Heart left ventricle (tissue), 13 donors: ENCODE measurements around the gene PTPRN2.

Experiments used
- POLR2A ChIP-seq, 2 donors: fragments of 450-650 bp; IDR thresholded peaks; one replicate each; pipeline ENCODE4 v1.6.1; 2017; ENCODE audit warnings: antibody characterized with exemption in 2 of 2, mild to moderate bottlenecking in 2 of 2, moderate library complexity in 2 of 2
- TF ChIP-seq, protein P1 (sequence below), 12 donors: fragments of 200-600 bp; sonication (generic) in 4 of 12; IDR thresholded peaks; one replicate each; pipeline versions ENCODE4 v1.5.0 to v1.8.0; 2018 to 2022; ENCODE audit warnings: antibody characterized with exemption in 12 of 12, mild to moderate bottlenecking in 5 of 12
- donor health status: ischemic (EF 13 %, LVEDD 7.1; RV severe dilation, severe dysfunction).
- donor health status: DM: no; HTN: yes; CAD: no.
- donor health status: DM: no; HTN: no; CAD: no.
- donor health status: ischemic (EF 25% LVEDD 6.9; RV normal size, moderate dysfunction).
- donor health status: ischemic (EF 25% LVEDD 5.7; RV mildly dilated, moderate dysfunction).
- donor health status: ischemic (EF 35%, LVEDD 5.7; RV mildly dilated, moderate dysfunction).
- donor health status: nonischemic (EF 11% LVEDD 7.7; RV severe dilation, severe dysfunction).
- donor health status: DM: yes; HTN: yes; CAD: no.
- donor health status: PGD.
- donor health status: ischemic (EF 29% LVEDD 5.4; RV normal size, mild dysfunction).
- donor health status: nonischemic (EF 23%, LVEDD 6.1; RV moderate dilation, normal function).

DNA sequence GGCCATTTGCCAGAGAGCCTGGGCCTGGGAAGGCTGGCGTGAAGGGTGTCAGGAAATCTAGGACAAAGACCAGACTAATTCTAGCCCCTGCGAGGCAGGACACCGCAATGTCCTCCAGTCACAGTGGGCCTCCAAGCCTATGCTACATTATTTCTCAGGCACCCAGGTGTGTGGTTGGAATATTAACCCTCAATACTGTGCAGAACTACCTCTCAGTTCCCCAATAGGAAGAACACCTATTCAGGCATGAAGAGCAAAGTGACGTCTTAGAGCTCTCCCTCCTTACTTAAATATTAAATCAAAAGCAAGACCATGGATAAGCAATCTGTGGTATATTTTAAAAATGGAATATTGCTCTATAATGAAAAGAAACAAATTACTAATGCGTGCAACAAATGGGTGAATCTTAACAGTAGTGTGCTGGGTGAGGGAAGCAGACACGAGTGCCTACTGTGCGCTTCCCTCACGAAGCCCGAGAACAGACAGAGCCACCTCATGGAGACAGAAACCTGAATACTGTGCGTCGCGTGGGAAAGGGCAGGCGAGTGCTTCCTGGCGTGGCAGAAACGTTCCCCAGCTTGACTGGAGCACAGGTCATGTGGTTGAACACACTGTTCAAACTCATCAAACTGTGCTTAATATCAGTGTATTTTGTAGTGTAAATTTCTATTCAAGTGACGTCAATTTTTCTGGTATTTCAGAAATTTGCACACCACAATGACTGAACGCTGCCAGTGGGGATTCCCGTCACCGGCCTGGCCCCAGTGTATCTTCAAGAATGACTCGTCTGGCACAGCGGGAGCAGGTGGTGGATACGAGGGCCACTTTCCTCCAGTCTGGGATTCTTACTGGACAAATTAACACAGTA lies 15.5 kb upstream of the PTPRN2 start:
- TF ChIP-seq, protein P1, sequence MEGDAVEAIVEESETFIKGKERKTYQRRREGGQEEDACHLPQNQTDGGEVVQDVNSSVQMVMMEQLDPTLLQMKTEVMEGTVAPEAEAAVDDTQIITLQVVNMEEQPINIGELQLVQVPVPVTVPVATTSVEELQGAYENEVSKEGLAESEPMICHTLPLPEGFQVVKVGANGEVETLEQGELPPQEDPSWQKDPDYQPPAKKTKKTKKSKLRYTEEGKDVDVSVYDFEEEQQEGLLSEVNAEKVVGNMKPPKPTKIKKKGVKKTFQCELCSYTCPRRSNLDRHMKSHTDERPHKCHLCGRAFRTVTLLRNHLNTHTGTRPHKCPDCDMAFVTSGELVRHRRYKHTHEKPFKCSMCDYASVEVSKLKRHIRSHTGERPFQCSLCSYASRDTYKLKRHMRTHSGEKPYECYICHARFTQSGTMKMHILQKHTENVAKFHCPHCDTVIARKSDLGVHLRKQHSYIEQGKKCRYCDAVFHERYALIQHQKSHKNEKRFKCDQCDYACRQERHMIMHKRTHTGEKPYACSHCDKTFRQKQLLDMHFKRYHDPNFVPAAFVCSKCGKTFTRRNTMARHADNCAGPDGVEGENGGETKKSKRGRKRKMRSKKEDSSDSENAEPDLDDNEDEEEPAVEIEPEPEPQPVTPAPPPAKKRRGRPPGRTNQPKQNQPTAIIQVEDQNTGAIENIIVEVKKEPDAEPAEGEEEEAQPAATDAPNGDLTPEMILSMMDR (IDR thresholded peaks at IDR 0.05), result no peak
- TF ChIP-seq POLR2A (IDR thresholded peaks at IDR 0.05), result no peak
